HCT116 (cell line): ENCODE data around the gene RNASET2. TPM values are rescaled to one million over a fixed set of nuclear protein-coding genes. Genes with fewer than 3 reads are reported as not detected.

Experiments
- ATAC-seq: fragments of 200-7000 bp; cut with Tn5 transposase; 2 replicates; pipeline ENCODE4 v1.9.1; 2020; ENCODE audit warnings: mild to moderate bottlenecking, moderate library complexity
- BruUV-seq: library from RNA; stranded (reverse); fragments of 400-500 nt; replicated peaks from 2 replicates; lab custom pipeline; 2021; lab: Mats Ljungman, UMichigan
- CTCF ChIA-PET: fragments of 300-600 bp; sonication (Branson Sonifier 250); formaldehyde crosslinking; loops from one replicate; lab custom pipeline; 2021; ENCODE audit warnings: antibody characterized with exemption; lab: Charles Lee
- POLR2A ChIA-PET: fragments of 300-600, 350-600 bp; sonication (Branson Sonifier 250); formaldehyde crosslinking; loops from one replicate; lab custom pipeline; 2021; ENCODE audit warnings: antibody characterized with exemption; lab: Charles Lee
- RAD21 ChIA-PET, 2 experiments: fragments of 300-600 bp; sonication (Branson Sonifier 250); formaldehyde crosslinking; loops; one replicate each; lab custom pipeline; 2023; ENCODE audit warnings: low total read pairs in 2 of 2; ENCODE audit not compliant: uncharacterized antibody in 2 of 2, unreplicated experiment in 2 of 2, low non-redundant PET in 1 of 2; lab: Charles Lee
- DNase-seq: peaks from one replicate; pipeline ENCODE4 v3.0.0-alpha.2; 2010; ENCODE audit warnings: low read depth, low spot score
- H2AFZ ChIP-seq: fragments of 200-600 bp; shearing (Covaris generic), sonication (generic); 2 replicates; pipeline ENCODE4 v1.6.1; 2017; ENCODE audit warnings: low read depth, mixed run types, mixed read lengths, antibody characterized with exemption, low read length; ENCODE audit not compliant: poor library complexity, severe bottlenecking
- H3K27ac ChIP-seq: 2 replicates; pipeline ENCODE4 v1.5.1; 2012; ENCODE audit warnings: low read depth, low read length
- H3K27me3 ChIP-seq: fragments of 200-600 bp; sonication (generic); 2 replicates; pipeline ENCODE4 v1.6.1; 2016; ENCODE audit warnings: mixed run types, low read length, mixed read lengths; ENCODE audit not compliant: insufficient read depth
- H3K36me3 ChIP-seq, 2 experiments: fragments of 200-500 bp in 1 of 2; fragments of 200-600 bp in 1 of 2; sonication (Bioruptor generic) in 1 of 2; sonication (generic) in 1 of 2; 2 replicates each; pipeline versions ENCODE4 v1.5.1 to v1.6.1; 2014 to 2016; ENCODE audit warnings: low read length in 2 of 2, inconsistent platforms in 1 of 2, mixed read lengths in 1 of 2, mixed run types in 1 of 2; ENCODE audit not compliant: insufficient read depth in 2 of 2, control insufficient read depth in 1 of 2
- H3K4me1 ChIP-seq, 2 experiments: fragments of 200-600 bp in 1 of 2; sonication (generic) in 1 of 2; 2 replicates each; pipeline versions ENCODE4 v1.5.1 to v1.6.1; 2012 to 2017; ENCODE audit warnings: low read length in 2 of 2, inconsistent platforms in 1 of 2, mild to moderate bottlenecking in 1 of 2, mixed read lengths in 1 of 2, mixed run types in 1 of 2, moderate library complexity in 1 of 2; ENCODE audit not compliant: insufficient read depth in 2 of 2, control insufficient read depth in 1 of 2
- H3K4me2 ChIP-seq: fragments of 200-600 bp; sonication (generic); 2 replicates; pipeline ENCODE4 v1.6.1; 2017; ENCODE audit warnings: mixed run types, low read length, mixed read lengths
- H3K4me3 ChIP-seq, 2 experiments: fragments of 200-600 bp in 1 of 2; sonication (generic) in 1 of 2; replicated peaks in 1 of 2; 2 replicates each; pipeline ENCODE4 v1.5.1; 2011 to 2016; ENCODE audit warnings: low read length in 2 of 2, control low read depth in 1 of 2, low read depth in 1 of 2, mild to moderate bottlenecking in 1 of 2, mixed read lengths in 1 of 2, mixed run types in 1 of 2
- H3K79me2 ChIP-seq: fragments of 200-600 bp; sonication (generic); 2 replicates; pipeline ENCODE4 v1.6.1; 2017; ENCODE audit warnings: mild to moderate bottlenecking, mixed run types, low read length, moderate library complexity, mixed read lengths; ENCODE audit not compliant: insufficient read depth
- H3K9ac ChIP-seq: fragments of 200-600 bp; sonication (generic); 2 replicates; pipeline ENCODE4 v1.6.1; 2016; ENCODE audit warnings: low read length, mixed read lengths
- H3K9me2 ChIP-seq: fragments of 200-600 bp; sonication (generic), shearing (Covaris generic); 2 replicates; pipeline ENCODE4 v1.6.1; 2017; ENCODE audit warnings: mixed run types, mild to moderate bottlenecking, moderate library complexity; ENCODE audit not compliant: insufficient read depth
- H3K9me3 ChIP-seq, 2 experiments: fragments of 200-500 bp in 1 of 2; fragments of 200-600 bp in 1 of 2; sonication (Bioruptor generic) in 1 of 2; sonication (generic) in 1 of 2; 2 replicates each; pipeline ENCODE4 v1.6.1; 2014 to 2017; ENCODE audit warnings: low read length in 2 of 2, mixed read lengths in 2 of 2, inconsistent platforms in 1 of 2, low read depth in 1 of 2, mild to moderate bottlenecking in 1 of 2, mixed run types in 1 of 2, moderate library complexity in 1 of 2; ENCODE audit not compliant: control insufficient read depth in 1 of 2, insufficient read depth in 1 of 2
- H4K20me1 ChIP-seq: fragments of 200-600 bp; sonication (generic), shearing (Covaris generic); 2 replicates; pipeline ENCODE4 v1.6.1; 2017; ENCODE audit warnings: mixed run types, mild to moderate bottlenecking, moderate library complexity; ENCODE audit not compliant: insufficient read depth
- ATF3 ChIP-seq: IDR thresholded peaks from 2 replicates; pipeline ENCODE4 v1.6.1; 2012
- CEBPB ChIP-seq: IDR thresholded peaks from 2 replicates; pipeline ENCODE4 v1.6.1; 2012; ENCODE audit warnings: low read depth
- CTCF ChIP-seq, 3 experiments: fragments of 200-600 bp in 1 of 3; sonication (generic) in 1 of 3; IDR thresholded peaks in 2 of 3; conservative IDR thresholded peaks in 1 of 3; 2 replicates each; pipeline ENCODE4 v1.5.1; 2012 to 2017; ENCODE audit warnings: low read depth in 2 of 3, low read length in 2 of 3, antibody characterized with exemption in 1 of 3, borderline replicate concordance in 1 of 3, control low read depth in 1 of 3, mild to moderate bottlenecking in 1 of 3, mixed read lengths in 1 of 3, mixed run types in 1 of 3, moderate library complexity in 1 of 3; ENCODE audit not compliant: insufficient read depth in 1 of 3
- RAD21 ChIP-seq: IDR thresholded peaks from 2 replicates; pipeline ENCODE4 v1.6.1; 2012; ENCODE audit warnings: low read depth, mild to moderate bottlenecking
- SIN3A ChIP-seq: IDR thresholded peaks from 2 replicates; pipeline ENCODE4 v1.6.1; 2012; ENCODE audit warnings: low read depth
- SP1 ChIP-seq: IDR thresholded peaks from 2 replicates; pipeline ENCODE4 v1.6.1; 2012; ENCODE audit warnings: low read depth
- SRF ChIP-seq: IDR thresholded peaks from 2 replicates; pipeline ENCODE4 v1.6.1; 2012; ENCODE audit warnings: low read depth
- YY1 ChIP-seq: IDR thresholded peaks from 2 replicates; pipeline ENCODE4 v1.6.1; 2011; ENCODE audit warnings: low read length, low read depth, moderate library complexity, mild to moderate bottlenecking; ENCODE audit not compliant: insufficient replicate concordance; ENCODE audit errors: extremely low read depth
- ZFX ChIP-seq: fragments of 450-650 bp; IDR thresholded peaks from 2 replicates; pipeline ENCODE4 v1.6.1; 2017
- intact Hi-C: fragments of 100-400 bp; cut with micrococcal nuclease; formaldehyde crosslinking; loops from 2 replicates; pipeline ENCODE4 v1.10.0; 2022
- total RNA-seq: library from RNA; stranded (reverse); gene quantifications from one replicate; pipeline ENCODE4 v1.2.1, GENCODE V29; 2021; ENCODE audit not compliant: unreplicated experiment
- TF ChIP-seq, protein P1 (sequence below): IDR thresholded peaks from 2 replicates; pipeline ENCODE4 v1.6.1; 2011; ENCODE audit warnings: mild to moderate bottlenecking, low read length, moderate library complexity; ENCODE audit not compliant: insufficient replicate concordance; ENCODE audit errors: extremely low read depth

The RNASET2 gene
- total RNA-seq, 1 experiment from 2014 or later: 32.8 TPM

GRCh38 chr6:166932616-166933015, 23.7 kb downstream of the RNASET2 start:
- H3K9me3 ChIP-seq: no peaks in the 10 kb centered on the region
- H3K9ac ChIP-seq: no peak overlapping the region
- intact Hi-C loops: no loop called here
- H2AFZ ChIP-seq: no peak overlapping the region
- no TSS peak for BruUV-seq
- H4K20me1 ChIP-seq: no peaks in the 10 kb centered on the region
- H3K4me1 ChIP-seq: no peaks in the 10 kb centered on the region
- no peak for ATAC-seq
- no peak overlapping the region for H3K4me2 ChIP-seq
- no peaks in the 10 kb centered on the region for H3K79me2 ChIP-seq
- H3K27ac ChIP-seq: no peak overlapping the region
- TF ChIP-seq SP1 (no peak), SRF (no peak), RAD21 (no peak), ZFX (no peak), YY1 (no peak), ATF3 (no peak), CEBPB (no peak), CTCF (IDR thresholded peaks at IDR 0.05 in 2 of 3, conservative IDR thresholded peaks at IDR 0.05 in 1 of 3; ENCODE audit: borderline replicate concordance in 1 of 3, insufficient read depth in 1 of 3, low read depth in 2 of 3, low read length in 2 of 3) (no peak), SIN3A (no peak)
- TF ChIP-seq, protein P1, sequence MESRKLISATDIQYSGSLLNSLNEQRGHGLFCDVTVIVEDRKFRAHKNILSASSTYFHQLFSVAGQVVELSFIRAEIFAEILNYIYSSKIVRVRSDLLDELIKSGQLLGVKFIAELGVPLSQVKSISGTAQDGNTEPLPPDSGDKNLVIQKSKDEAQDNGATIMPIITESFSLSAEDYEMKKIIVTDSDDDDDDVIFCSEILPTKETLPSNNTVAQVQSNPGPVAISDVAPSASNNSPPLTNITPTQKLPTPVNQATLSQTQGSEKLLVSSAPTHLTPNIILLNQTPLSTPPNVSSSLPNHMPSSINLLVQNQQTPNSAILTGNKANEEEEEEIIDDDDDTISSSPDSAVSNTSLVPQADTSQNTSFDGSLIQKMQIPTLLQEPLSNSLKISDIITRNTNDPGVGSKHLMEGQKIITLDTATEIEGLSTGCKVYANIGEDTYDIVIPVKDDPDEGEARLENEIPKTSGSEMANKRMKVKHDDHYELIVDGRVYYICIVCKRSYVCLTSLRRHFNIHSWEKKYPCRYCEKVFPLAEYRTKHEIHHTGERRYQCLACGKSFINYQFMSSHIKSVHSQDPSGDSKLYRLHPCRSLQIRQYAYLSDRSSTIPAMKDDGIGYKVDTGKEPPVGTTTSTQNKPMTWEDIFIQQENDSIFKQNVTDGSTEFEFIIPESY: no peak
- RAD21 ChIA-PET: no interaction called here
- H3K4me3 ChIP-seq: no peak overlapping the region
- CTCF ChIA-PET: no interaction called here
- H3K36me3 ChIP-seq: no peaks in the 10 kb centered on the region
- no peak for DNase-seq
- no peaks in the 10 kb centered on the region for H3K27me3 ChIP-seq
- POLR2A ChIA-PET: no interaction called here
- no peaks in the 10 kb centered on the region for H3K9me2 ChIP-seq
